Suprapubic skin (tissue), 4 donors: ENCODE data around the gene NQO2. TPM values are rescaled to one million over a fixed set of nuclear protein-coding genes. Genes with fewer than 3 reads are reported as not detected.
"Not testable (repeated sequence)": the region's sequence is repeated elsewhere in the genome, so short reads cannot be mapped to it uniquely, and the experiment has no call there.

Experiments used
- DNase-seq, 2 donors: peaks; one replicate each; pipeline ENCODE4 v3.0.0-alpha.2; 2019; ENCODE audit warnings: low spot score in 2 of 2
- H3K27ac ChIP-seq: fragments of 200-600 bp; sonication (generic); one replicate; pipeline ENCODE4 v1.5.1; 2019
- H3K27me3 ChIP-seq: fragments of 200-600 bp; sonication (generic); one replicate; pipeline ENCODE4 v1.5.1; 2019
- H3K36me3 ChIP-seq: fragments of 200-600 bp; sonication (generic); one replicate; pipeline ENCODE4 v1.5.1; 2019
- H3K4me1 ChIP-seq: fragments of 200-600 bp; sonication (generic); one replicate; pipeline ENCODE4 v1.5.1; 2019
- H3K4me3 ChIP-seq: fragments of 200-600 bp; sonication (generic); one replicate; pipeline ENCODE4 v1.5.1; 2019; ENCODE audit warnings: mild to moderate bottlenecking
- H3K9me3 ChIP-seq: fragments of 200-600 bp; sonication (generic); one replicate; pipeline ENCODE4 v1.5.1; 2019
- EP300 ChIP-seq: sonication (generic); formaldehyde crosslinking; IDR thresholded peaks from one replicate; pipeline ENCODE4 v1.6.1; 2017; ENCODE audit warnings: antibody characterized with exemption
- POLR2A ChIP-seq, 2 donors: fragments of 450-650 bp; IDR thresholded peaks; one replicate each; pipeline ENCODE4 v1.6.1; 2017; ENCODE audit warnings: antibody characterized with exemption in 2 of 2, mild to moderate bottlenecking in 2 of 2, moderate library complexity in 2 of 2
- POLR2AphosphoS5 ChIP-seq, 3 donors: sonication (generic); formaldehyde crosslinking; IDR thresholded peaks; one replicate each; pipeline ENCODE4 v1.6.1; 2017; ENCODE audit warnings: antibody characterized with exemption in 3 of 3
- WGBS: methylation state at CpG from one replicate; pipeline ENCODE4 v1.1.5; 2018; 5-methylcytosine and 5-hydroxymethylcytosine counted together
- total RNA-seq, 4 donors: library from RNA; depleted of rRNA; stranded (reverse); fragments of >200 nt; gene quantifications; one replicate each; pipeline ENCODE4 v1.1.0, GENCODE V29; 2016
- TF ChIP-seq, protein P1 (sequence below), 2 donors: fragments of 200-600 bp in 1 of 2; fragments of 450-650 bp in 1 of 2; sonication (generic) in 1 of 2; IDR thresholded peaks; one replicate each; pipeline ENCODE4 v1.5.1; 2016 to 2019; ENCODE audit warnings: antibody characterized with exemption in 2 of 2, mild to moderate bottlenecking in 1 of 2, moderate library complexity in 1 of 2

NQO2 gene
- total RNA-seq, 4 donors from 2014 or later, result 22.8 to 40.4 (median 38.3) TPM

- peak overlapping the region; percentile 92 for H3K4me3 ChIP-seq
- TF ChIP-seq EP300, result no peak
- no peak for TF ChIP-seq POLR2A (IDR thresholded peaks at IDR 0.05)
- TF ChIP-seq POLR2AphosphoS5 (IDR thresholded peaks at IDR 0.05), result peak in 2 of 3 donors; percentile 4 to 68
- TF ChIP-seq, protein P1, sequence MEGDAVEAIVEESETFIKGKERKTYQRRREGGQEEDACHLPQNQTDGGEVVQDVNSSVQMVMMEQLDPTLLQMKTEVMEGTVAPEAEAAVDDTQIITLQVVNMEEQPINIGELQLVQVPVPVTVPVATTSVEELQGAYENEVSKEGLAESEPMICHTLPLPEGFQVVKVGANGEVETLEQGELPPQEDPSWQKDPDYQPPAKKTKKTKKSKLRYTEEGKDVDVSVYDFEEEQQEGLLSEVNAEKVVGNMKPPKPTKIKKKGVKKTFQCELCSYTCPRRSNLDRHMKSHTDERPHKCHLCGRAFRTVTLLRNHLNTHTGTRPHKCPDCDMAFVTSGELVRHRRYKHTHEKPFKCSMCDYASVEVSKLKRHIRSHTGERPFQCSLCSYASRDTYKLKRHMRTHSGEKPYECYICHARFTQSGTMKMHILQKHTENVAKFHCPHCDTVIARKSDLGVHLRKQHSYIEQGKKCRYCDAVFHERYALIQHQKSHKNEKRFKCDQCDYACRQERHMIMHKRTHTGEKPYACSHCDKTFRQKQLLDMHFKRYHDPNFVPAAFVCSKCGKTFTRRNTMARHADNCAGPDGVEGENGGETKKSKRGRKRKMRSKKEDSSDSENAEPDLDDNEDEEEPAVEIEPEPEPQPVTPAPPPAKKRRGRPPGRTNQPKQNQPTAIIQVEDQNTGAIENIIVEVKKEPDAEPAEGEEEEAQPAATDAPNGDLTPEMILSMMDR (IDR thresholded peaks at IDR 0.05), result no peak
- H3K36me3 ChIP-seq, result peaks cover under 1% of the 10 kb centered on the region
- H3K27ac ChIP-seq, result peak overlapping the region; percentile 95
- H3K9me3 ChIP-seq, result no peaks in the 10 kb centered on the region
- 2% methylated on average over 19 of the region's 30 CpGs for WGBS
- no peaks in the 10 kb centered on the region for H3K27me3 ChIP-seq
- DNase-seq, result peak; percentile 91 to 93
- peaks cover 39% of the 10 kb centered on the region for H3K4me1 ChIP-seq
These were observed 586 bp upstream of the NQO2 start for GRCh38 chr6:2998998-2999617.

- H3K27ac ChIP-seq, result no peak overlapping the region
- no peaks in the 10 kb centered on the region for H3K9me3 ChIP-seq
- no peaks in the 10 kb centered on the region for H3K27me3 ChIP-seq
- no peak for TF ChIP-seq POLR2AphosphoS5 (IDR thresholded peaks at IDR 0.05)
- TF ChIP-seq, protein P1 (IDR thresholded peaks at IDR 0.05), result no peak
- no peak for TF ChIP-seq EP300
- no peak for TF ChIP-seq POLR2A (IDR thresholded peaks at IDR 0.05)
- DNase-seq, result peak in 1 of 2 donors; percentile 45
- 96% methylated on average over 11 of the region's 11 CpGs for WGBS
- no peak overlapping the region for H3K4me3 ChIP-seq
- peaks cover 39% of the 10 kb centered on the region for H3K4me1 ChIP-seq
- H3K36me3 ChIP-seq, result peaks cover 21% of the 10 kb centered on the region
These were observed 1.6 kb downstream of the NQO2 start for GRCh38 chr6:3001146-3001772.

- peaks cover 39% of the 10 kb centered on the region for H3K4me1 ChIP-seq
- 39% methylated on average over 2 of the region's 2 CpGs for WGBS
- peak in 1 of 2 donors; percentile 52 for DNase-seq
- H3K36me3 ChIP-seq, result peaks cover 25% of the 10 kb centered on the region
- no peak overlapping the region for H3K4me3 ChIP-seq
- H3K27ac ChIP-seq, result peak overlapping the region; percentile 38
- no peaks in the 10 kb centered on the region for H3K27me3 ChIP-seq
- TF ChIP-seq POLR2AphosphoS5 (IDR thresholded peaks at IDR 0.05), result no peak
- TF ChIP-seq EP300, result no peak
- TF ChIP-seq, protein P1 (IDR thresholded peaks at IDR 0.05), result peak; percentile 49 to 71
- H3K9me3 ChIP-seq, result no peaks in the 10 kb centered on the region
These were observed 2.1 kb downstream of the NQO2 start for GRCh38 chr6:3001773-3002293.

DNA sequence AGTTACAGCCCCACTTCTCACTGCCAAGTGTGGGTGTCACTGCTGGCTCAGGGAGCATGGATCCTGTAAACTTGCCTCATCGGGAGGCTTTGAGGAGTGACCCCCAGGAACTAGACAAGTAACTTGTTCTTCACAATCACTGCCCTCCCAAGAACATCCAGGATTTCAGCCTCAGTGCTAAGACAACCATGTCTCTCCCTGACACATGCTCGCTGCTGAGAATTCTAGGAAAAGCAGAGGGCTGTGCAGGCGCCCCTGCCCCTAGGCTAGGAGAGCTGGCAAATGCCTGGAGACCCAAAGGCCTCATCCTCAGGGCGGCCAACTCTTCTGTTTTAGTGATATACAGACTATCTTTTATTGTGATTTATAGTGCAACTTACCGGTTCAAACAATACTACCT, 3.5 kb downstream of the NQO2 start:
- Histone ChIP-seq H3K4me1 (peaks cover 39% of the 10 kb centered on the region), H3K36me3 (peaks cover 36% of the 10 kb centered on the region)
- DNase-seq, result peak; percentile 4 to 15
- not testable (repeated sequence) for H3K9me3 ChIP-seq, H3K27me3 ChIP-seq, H3K4me3 ChIP-seq, H3K27ac ChIP-seq
- WGBS, result 54% methylated on average over 3 of the region's 5 CpGs

DNA sequence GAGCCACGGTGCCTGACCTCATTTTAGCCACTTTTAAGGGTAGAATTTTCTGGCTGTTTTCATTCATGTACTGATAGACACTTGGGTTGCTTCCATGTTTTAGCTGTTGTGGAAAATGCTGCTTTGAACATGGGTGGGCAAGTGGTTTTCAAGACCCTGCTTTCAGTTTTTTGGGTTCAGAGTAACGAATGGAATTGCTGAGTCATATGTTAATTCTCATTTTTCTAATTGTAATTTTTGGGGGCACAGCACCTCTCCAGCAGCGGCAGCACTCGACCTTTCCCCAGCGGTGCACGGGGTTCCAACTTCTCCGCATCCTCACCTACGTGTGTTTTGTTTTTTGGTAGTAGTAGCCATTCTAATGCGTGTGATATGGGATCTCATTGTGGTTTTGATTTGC, 5.4 kb downstream of the NQO2 start:
- WGBS, result 94% methylated on average over 9 of the region's 9 CpGs
- Histone ChIP-seq H3K27ac (no peak overlapping the region), H3K36me3 (peaks cover 51% of the 10 kb centered on the region), H3K9me3 (no peaks in the 10 kb centered on the region), H3K27me3 (no peaks in the 10 kb centered on the region), H3K4me1 (peaks cover 26% of the 10 kb centered on the region), H3K4me3 (no peak overlapping the region)
- peak; percentile 12 to 17 for DNase-seq
- TF ChIP-seq EP300, result no peak
- TF ChIP-seq, protein P1 (IDR thresholded peaks at IDR 0.05), result no peak
- TF ChIP-seq POLR2AphosphoS5 (IDR thresholded peaks at IDR 0.05), result no peak
- no peak for TF ChIP-seq POLR2A (IDR thresholded peaks at IDR 0.05)
